SK-N-MC (cell line): ENCODE measurements around the gene CLCF1.

Experiments
- DNase-seq: peaks from one replicate; pipeline ENCODE4 v3.0.0-alpha.2; 2011; ENCODE audit warnings: low read depth, low spot score
- H3K27ac ChIP-seq: fragments of 200-600 bp; sonication (generic); 2 replicates; pipeline ENCODE4 v1.5.1; 2016; ENCODE audit warnings: mixed run types
- H3K36me3 ChIP-seq: fragments of 200-600 bp; sonication (generic); 2 replicates; pipeline ENCODE4 v1.6.1; 2017; ENCODE audit warnings: antibody characterized with exemption, low read length, mixed read lengths; ENCODE audit not compliant: insufficient read depth
- H3K4me3 ChIP-seq: fragments of 200-600 bp; sonication (generic); 2 replicates; pipeline ENCODE4 v1.5.1; 2016
- H3K9ac ChIP-seq: fragments of 200-600 bp; sonication (generic); 2 replicates; pipeline ENCODE4 v1.8.0; 2017; ENCODE audit warnings: mixed run types, mixed read lengths; ENCODE audit not compliant: insufficient read length
- H3K9me3 ChIP-seq: fragments of 200-600 bp; sonication (generic); 2 replicates; pipeline ENCODE4 v1.6.1; 2017; ENCODE audit warnings: low read depth, mild to moderate bottlenecking, antibody characterized with exemption, low read length, moderate library complexity, mixed read lengths
- EZH2 ChIP-seq: fragments of 200-600 bp; sonication (generic); IDR thresholded peaks from one replicate; pipeline ENCODE4 v1.6.1; 2017; ENCODE audit warnings: antibody characterized with exemption
- FOXP2 ChIP-seq: optimal IDR thresholded peaks from 2 replicates; pipeline ENCODE3; 2011; ENCODE audit warnings: mild to moderate bottlenecking, moderate library complexity; ENCODE audit not compliant: insufficient read depth; ENCODE audit errors: extremely low read length, control extremely low read depth
- POLR2AphosphoS5 ChIP-seq: IDR thresholded peaks from 2 replicates; pipeline ENCODE4 v1.6.1; 2012; ENCODE audit warnings: mild to moderate bottlenecking, low read depth, low read length, borderline replicate concordance

The CLCF1 gene

GRCh38 chr11:67356387-67356863 is 17.0 kb downstream of the CLCF1 start:
- no peak overlapping the region for H3K4me3 ChIP-seq

GRCh38 chr11:67355794-67356386 is 17.5 kb downstream of the CLCF1 start:
- Histone ChIP-seq H3K27ac (no peak overlapping the region), H3K9ac (no peak overlapping the region), H3K36me3 (no peaks in the 10 kb centered on the region), H3K9me3 (no peaks in the 10 kb centered on the region), H3K4me3 (no peak overlapping the region)
- DNase-seq, result no peak
- TF ChIP-seq EZH2 (no peak), FOXP2 (no peak), POLR2AphosphoS5 (no peak)

More at GRCh38 chr11:67356387-67356863, 17.0 kb downstream of the CLCF1 start:
- TF ChIP-seq FOXP2, result no peak
- no peak for TF ChIP-seq POLR2AphosphoS5
- no peak for TF ChIP-seq EZH2
- Histone ChIP-seq H3K27ac (no peak overlapping the region), H3K36me3 (no peaks in the 10 kb centered on the region), H3K9me3 (no peaks in the 10 kb centered on the region), H3K9ac (no peak overlapping the region)
- DNase-seq, result no peak

GRCh38 chr11:67355023-67355793 is 18.2 kb downstream of the CLCF1 start:
- TF ChIP-seq FOXP2 (no peak), EZH2 (no peak), POLR2AphosphoS5 (no peak)
- no peak overlapping the region for H3K27ac ChIP-seq
- no peaks in the 10 kb centered on the region for H3K9me3 ChIP-seq
- no peak for DNase-seq
- no peak overlapping the region for H3K4me3 ChIP-seq
- no peak overlapping the region for H3K9ac ChIP-seq
- H3K36me3 ChIP-seq, result no peaks in the 10 kb centered on the region

GRCh38 chr11:67354075-67355022 is 19.0 kb downstream of the CLCF1 start:
- Histone ChIP-seq H3K27ac (peak overlapping the region; percentile 62), H3K9me3 (no peaks in the 10 kb centered on the region), H3K36me3 (no peaks in the 10 kb centered on the region), H3K4me3 (peak overlapping the region; percentile 87), H3K9ac (peak overlapping the region; percentile 35)
- DNase-seq, result no peak
- TF ChIP-seq EZH2 (no peak), POLR2AphosphoS5 (no peak), FOXP2 (no peak)

- TF ChIP-seq POLR2AphosphoS5, result no peak
- TF ChIP-seq EZH2, result no peak
- no peak for TF ChIP-seq FOXP2
- Histone ChIP-seq H3K4me3 (peak within 1 kb of the TSS; percentile 87), H3K9ac (peak within 1 kb of the TSS; percentile 64), H3K36me3 (no peaks in the 10 kb centered on the region), H3K27ac (peak within 1 kb of the TSS; percentile 62), H3K9me3 (no peaks in the 10 kb centered on the region)
- no peak for DNase-seq
Measured at GRCh38 chr11:67353317-67354074, 19.9 kb downstream of the CLCF1 start, which contains the start of gene POLD4. POLD4 (minus strand) TSS chr11:67353546; CDS start chr11:67353399, 147 bp downstream.

- Histone ChIP-seq H3K9me3 (no peaks in the 10 kb centered on the region), H3K36me3 (no peaks in the 10 kb centered on the region), H3K9ac (peak overlapping the region; percentile 64), H3K4me3 (peak overlapping the region; percentile 87), H3K27ac (peak overlapping the region; percentile 29; the same call in 1 of the 2 replicates)
- DNase-seq, result no peak
- no peak for TF ChIP-seq EZH2
- TF ChIP-seq FOXP2, result no peak
- TF ChIP-seq POLR2AphosphoS5, result no peak
Measured at GRCh38 chr11:67352546-67353316, 20.7 kb downstream of the CLCF1 start.
